Measurements from ENCODE around the gene LEKR1.
"Not testable (repeated sequence)": the region's sequence is repeated elsewhere in the genome, so short reads cannot be mapped to it uniquely, and the experiment has no call there.

Gene LEKR1

DNA sequence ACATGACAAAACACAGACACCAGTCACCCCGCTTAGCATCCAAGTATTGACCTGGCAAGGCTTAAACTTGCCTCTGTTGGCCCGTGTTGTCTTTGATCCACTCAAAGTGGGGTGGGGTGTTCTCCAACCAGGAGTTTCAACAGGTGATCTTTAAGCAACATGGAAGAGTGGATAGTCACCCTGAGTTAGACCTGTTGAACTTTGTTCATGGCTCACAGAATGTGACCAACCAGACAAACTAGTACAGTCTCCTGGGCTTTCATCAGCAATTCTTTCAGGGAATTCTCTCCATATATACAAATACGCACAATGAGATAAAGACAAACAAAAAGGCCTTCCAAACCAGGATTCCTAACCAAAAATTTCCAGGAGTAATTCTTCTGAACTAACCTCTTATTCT is 11.9 kb downstream of the LEKR1 start:
- ATAC-seq, result no peak

DNA sequence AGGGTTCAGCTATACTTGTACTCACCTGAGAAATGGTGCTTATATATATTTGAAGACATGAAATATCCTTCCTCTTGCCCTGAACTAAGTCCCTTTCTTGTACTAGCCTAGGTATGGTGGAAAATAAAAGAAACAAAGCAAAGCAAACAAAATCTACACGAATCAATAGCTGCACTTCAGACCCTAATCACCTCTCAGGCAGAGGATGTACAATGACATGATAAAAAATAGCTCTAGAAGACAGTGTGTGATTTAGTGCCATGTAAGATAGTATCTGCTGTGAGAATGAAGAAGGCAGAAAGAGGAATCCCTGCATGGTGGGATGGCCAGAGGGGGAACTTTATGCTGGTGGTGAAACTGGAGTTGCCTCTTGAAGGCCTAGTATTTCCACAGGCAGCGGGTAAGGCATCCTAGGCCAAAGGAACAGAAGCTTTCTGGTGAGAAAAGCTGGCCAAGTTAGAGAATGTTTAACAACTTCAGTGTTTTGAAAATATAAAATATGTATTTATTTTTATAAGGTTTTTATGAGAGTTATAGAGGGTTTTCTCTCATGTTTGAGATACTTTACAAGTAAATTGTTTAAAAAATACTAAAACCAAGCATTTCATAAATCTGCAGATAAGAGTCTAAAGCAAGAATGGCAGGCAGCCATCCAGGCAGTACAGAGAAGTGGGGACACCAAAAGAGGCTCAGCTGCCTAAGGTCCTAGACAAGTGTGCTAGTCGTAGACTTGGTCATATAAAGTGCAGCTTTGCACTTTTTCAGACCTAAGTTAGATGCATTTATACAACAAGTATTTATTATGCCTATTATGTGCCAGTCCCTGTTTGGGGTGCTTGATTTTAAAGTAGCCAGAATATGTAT is 14.9 kb downstream of the LEKR1 start:
- ATAC-seq, result no peak

DNA sequence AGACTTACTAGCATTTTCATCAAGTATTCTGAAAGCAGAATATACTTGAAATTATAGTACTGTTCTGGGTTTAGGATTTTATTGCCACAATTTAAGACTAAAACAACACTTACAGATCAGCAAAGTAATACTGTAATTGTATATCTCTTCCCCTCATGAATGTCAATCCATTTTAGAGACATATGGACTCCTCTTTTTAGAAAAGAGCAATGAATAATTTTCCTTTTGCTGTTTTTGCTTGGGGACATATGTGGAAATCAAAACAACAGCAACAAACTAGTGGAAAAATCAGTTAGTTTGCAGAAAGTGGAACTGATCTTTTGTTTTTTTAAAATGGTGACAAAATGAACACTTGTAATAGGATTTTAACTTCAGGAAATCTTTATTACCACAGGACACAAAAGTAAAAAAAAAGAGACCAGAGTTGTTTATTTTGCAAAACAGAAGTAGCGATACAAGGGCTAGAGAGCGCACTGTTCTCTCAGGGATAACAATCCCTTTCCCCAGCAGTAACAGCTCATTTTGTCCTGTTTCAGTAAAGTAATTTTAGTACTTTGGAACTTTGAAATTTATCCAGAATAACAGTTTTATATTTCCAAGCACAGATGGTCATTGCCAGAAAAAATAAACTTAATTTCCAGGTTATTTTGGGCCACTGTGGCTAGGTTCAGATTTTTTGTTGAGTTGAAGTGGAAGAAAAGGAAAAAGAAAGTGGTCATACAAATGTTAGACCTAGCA is 17.1 kb downstream of the LEKR1 start:
- no peak for ATAC-seq

DNA sequence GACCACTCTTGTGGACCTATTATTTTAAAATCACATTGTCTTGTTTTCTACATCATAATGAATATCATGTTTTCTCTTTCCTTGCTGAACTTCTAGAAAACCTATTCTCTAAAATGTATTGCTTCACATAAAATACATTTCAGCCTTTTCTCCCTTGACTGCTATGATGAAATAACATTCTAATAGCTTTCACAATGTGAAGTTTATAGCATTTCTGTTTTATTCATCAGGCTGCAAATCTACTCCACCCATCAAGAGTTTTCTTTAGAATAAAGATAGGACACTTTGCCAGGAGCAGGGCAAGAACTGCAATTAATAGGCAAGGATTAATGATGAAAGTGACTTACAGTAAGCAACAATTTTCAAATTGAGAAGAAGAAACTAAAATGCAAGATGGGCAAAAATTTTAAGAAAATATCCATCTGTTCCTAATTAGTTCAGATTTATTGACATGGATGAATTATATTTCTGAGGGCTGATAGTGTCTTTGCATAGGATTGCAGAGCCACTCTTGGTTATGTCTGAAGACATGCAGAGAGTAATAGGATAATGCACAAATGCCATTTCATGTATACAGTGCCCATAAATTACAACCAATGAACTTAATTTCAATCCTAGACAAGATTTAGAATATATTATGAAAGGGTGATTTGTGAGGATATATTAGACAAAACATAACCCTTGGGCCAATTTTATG is 21.7 kb downstream of the LEKR1 start:
- no peak for ATAC-seq

DNA sequence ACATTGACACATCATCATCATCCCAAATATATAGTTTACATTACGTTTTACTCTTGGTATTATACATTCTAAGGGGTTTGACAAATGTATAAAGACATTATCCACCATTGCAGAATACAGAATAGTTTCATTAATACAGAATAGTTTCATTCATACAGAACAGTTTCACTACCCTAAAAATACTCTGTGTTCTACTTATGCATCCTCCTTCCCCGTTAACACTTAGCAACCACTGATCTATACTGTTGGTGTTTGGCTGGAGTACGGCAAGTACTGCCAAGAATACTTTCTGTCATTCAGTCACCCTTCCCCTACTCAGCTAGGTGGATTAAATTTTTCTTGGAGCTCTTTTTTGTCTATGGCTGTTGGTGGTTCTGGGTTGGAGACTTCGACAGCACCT is 33.4 kb downstream of the LEKR1 start:
- no peak for ATAC-seq

DNA sequence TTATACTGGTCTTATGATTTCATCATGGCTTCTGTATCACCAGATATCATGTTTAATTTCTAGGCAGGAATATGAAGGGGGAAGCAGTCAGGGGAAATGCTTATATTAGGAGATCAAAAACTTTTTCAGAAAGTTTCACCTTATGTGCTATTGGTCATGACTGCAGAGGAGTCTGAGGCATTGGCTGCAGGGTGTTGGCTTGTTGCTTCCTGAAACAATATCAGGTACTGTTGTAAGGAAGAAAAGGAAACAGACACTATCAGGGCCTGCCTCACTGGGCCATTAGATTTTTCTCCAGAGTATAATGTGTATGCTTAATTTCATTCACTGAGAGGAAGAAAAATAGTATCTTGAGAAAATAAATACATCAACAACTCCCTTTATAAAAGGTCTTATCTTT is 34.7 kb downstream of the LEKR1 start:
- ATAC-seq, result no peak

DNA sequence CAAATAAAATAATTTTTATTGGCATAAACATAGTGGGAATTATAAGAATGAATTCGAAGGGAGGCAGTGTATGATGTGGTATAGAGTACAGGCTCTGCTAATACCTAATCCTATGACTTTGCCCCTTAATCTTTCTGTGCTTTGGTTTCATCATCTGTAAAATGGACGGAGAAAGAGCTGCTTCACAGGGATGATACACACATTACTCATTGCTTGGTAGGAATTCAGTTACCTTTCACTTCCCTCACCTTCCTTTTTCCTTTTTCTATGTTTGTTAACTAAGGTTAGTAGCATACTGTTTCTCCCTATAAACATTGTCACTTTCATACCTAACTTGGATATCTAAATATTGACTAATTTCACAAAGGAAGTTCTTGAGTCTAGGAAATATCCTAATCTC is 36.2 kb downstream of the LEKR1 start:
- ATAC-seq, result no peak

DNA sequence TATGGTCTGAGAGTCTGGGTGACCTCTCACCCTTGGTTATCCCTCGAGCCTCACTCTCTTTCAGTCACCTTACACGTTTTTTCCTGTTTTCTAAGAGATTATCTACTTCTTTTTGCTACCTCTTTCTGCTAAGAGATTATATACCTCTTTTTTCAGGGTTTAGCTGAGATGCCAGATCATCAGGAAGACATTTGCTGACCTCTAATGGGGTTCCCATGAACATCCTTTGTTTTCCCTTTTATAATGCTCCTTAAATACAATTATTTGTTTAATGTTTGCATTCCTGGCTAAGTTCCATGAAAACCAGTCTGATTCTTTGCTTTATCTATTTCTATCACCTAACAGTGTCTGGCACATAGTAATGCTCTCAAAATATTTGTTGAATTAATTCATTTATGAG is 39.6 kb downstream of the LEKR1 start:
- ATAC-seq, result no peak

DNA sequence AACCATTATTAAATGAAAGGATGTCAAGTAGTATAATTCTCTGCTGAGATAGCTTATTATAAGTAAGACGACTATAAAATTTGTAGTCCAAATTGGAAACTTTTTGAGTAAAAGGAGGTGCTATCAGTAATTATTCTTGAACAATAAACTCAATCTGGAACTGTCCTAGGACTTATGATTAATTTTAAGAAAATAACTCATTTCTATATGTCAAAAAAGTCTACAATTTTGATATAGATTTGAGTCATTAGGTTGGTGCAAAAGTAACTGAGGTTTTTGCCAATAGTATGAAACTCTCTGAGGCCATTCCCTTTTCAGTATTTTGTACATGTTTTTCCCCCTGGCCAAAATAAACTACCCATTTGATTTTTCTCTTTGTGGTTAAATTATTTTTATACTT is 41.0 kb downstream of the LEKR1 start:
- peak in 1 of 2 donors; percentile 27 for ATAC-seq

DNA sequence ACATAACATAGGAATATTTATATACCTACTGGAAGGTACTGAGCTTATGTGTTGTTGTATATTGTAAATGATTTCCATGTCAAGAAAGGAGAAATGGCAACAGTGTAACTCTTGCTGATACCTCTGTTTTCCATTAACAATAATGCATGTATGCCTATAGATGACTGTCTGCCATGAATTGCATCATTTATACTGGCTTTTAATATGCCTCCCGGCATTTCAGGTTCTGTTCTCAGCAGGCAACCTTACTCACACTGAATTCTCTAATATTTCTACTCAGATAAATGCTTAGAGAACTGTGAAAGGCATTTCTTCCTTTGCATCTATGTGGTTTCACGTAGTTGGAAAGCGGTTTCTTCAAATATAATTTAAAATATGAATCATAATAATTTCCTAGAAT is 41.8 kb downstream of the LEKR1 start:
- ATAC-seq, result no peak

DNA sequence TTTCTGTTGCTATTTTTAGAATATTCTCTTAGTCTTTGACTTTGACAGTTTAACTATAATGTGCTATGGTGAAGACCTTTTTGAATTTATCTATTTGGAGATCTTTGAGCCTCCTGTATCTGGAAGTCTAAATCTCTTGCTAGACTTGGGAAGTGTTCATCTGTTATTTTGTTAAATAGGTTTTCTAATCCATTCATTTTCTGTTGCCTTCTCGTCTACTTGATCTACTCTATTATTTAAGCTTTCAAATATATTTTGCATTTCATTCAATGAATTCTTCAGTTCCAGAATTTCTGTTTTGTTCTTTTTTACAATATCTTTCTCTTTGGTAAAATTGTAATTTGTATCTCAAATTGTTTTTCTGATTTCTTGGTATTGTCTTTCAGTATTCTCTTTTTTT is 47.8 kb downstream of the LEKR1 start:
- ATAC-seq, result no peak

DNA sequence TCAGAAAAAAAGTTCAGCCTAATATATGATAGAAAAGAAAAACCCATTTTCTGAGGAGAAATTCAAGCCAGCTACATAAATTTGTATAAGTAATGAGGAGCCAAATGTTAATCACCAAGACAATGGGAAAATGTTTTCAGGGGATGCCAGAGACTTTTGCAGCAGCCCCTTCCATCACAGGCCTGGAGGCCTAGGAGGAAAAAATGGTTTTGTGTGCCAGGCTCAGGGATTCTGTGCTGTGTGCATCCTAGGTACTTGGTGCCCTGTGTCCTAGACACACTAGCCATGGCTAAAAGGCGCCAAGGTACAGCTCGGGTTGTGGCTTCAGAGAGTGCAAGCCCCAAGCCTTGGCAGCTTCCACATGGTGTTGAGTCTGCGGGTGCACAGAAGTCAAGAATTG is 53.3 kb downstream of the LEKR1 start:
- not testable (repeated sequence) for ATAC-seq

DNA sequence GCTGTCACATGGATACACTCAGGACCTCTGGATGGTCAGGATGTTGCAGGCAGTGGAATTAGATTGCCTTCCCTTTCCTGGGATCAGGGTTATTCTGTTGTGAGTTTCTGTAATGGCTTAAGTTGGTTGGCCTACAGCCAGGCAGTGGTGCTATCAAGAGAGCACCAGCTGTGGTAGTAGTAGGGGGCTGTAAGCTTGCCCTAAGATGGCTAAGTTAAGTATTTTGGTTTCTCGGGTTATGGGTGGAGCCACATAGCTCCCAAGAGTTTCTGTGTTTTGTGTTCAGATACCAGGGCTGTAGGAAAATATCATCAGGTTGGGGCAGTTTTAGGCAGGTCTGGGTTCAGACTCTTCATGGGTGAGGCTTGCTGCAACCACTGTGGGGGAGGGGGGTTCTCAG is 59.6 kb downstream of the LEKR1 start:
- no peak for ATAC-seq

DNA sequence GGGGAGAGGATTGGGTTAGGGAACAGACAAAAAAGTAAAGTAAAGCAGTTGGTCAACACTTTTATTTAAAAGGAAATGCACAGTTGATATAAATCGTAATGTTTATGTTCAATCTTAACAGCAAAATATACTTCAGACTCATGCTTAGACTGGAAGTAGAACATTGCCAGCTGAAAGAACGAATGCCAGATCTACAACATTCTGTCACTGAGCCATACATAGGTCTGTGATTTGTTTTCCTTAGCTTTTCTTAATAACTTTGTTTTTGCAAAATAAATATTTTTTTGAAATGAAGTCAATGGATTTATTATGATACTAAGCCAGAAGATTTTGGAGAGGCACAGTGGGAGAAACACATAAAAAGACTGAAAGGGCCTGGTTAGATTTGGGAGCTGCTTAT is 62.0 kb downstream of the LEKR1 start:
- no peak for ATAC-seq

DNA sequence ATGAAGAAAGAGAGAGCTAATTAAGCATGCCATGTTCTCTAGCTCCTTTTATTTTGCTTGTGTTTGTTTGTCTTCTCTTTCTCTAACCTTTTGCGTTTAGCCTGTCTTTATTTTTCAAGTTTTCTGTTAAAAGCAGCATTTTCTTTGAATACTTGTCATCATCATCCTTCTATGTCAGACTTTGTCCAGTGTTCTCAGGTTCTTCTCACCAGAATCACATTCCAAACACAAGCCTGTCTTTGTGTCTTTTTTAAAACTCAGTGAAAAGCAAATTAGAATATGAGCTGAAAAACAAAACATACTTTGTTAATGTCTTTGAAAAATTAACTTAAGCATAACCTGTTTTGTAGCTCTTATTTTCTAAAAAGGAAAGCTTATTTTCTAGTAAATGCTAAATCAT is 62.4 kb downstream of the LEKR1 start:
- ATAC-seq, result no peak

DNA sequence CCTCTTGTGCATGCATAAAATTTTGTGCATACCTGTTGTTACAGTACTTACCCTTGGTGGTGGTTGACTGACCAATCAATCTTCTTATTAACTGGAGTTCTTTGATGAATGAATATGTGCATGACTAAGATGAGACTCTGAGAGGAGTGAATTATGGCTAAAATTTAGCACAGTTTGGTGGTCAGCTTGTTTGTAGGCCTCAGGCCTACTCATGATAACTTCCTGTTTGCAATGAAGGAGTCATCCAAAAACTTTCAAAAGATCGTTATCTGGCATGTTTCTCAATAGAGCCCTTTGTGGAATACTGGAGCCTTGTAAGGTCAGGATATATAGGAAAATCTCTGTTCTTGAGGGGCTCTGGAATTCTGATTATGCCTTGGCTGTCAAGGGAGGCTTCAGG is 66.5 kb downstream of the LEKR1 start:
- ATAC-seq, result no peak

DNA sequence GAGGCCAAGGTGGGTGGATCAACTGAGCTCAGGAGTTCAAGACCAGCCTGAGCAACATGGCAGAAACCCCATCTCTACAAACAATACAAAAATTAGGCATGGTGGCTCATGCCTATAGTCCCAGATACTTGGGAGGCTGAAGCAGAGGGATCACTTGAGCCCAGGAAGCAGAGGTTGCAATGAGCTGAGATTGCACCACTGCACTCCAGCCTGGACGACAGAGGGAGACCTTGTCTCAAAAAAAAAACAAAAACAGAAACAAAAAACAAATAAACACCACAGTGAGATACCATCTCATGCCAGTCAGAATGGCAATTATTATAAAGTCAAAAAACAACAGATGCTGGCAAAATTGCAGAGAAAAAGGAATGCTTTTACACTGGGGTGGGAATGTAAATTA is 69.2 kb downstream of the LEKR1 start:
- not testable (repeated sequence) for ATAC-seq

DNA sequence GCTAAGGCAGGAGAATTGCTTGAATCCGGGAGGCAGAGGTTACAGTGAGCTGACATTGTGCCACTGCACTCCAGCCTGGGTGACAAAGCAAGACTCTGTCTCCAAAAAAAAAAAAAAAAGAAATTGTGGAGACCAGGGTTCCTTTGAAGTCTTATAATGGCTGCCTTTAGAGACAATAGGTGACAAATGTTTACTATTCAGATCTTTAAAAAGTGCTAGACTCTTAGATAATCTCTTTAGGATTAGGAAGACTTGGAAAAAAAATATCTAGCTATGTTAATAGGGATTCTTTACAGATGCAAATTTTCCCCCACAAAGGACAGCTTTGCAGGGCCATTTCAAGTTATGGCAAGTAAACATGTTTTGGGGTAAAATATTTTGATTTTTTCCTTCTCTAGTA is 71.7 kb downstream of the LEKR1 start:
- not testable (repeated sequence) for ATAC-seq

DNA sequence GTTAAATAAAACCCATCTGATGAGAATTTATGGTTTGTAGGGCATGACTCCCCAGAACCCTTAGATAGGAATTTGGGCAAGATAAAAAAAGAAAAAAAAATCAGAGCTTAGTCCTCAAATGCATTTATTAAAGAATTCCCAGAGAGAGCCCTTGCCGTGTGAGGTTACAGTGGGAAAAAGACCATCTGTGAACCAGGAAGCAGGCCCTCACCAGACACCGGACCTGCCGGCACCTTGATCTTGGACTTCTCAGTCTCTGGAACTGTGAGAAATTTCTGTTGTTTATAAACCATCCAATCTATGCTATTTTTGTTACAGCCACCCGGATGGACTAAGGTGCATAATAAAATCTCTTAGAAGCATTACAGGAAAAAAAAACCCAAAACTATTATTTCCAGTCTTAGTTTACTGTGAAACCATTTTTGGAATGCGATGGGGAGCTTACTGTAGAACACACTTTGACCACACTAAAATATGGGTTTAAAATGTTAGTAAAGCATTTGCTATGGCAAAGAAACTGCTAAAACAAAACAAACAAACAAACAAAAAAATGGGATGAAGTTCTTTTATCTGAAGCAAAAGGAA is 72.2 kb downstream of the LEKR1 start:
- ATAC-seq, result no peak

DNA sequence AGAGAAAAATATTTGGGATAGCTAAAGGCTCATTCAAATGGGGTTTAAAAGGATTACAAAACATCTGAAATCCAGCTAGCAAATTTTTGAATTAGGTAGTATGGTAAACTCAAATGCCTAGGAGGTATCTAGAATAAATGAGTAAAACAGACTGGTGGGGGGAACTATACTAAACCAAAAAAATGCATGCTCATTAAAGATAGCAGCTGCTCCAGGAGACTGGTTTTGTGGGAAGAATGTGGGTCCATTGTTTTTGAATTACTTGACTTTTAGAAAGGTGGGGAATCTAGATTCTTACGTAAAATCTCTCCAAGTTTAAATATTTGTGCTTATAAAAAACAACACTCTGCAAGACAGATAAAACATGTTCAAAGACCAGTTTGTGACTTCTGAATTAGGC is 73.8 kb downstream of the LEKR1 start:
- ATAC-seq, result no peak

DNA sequence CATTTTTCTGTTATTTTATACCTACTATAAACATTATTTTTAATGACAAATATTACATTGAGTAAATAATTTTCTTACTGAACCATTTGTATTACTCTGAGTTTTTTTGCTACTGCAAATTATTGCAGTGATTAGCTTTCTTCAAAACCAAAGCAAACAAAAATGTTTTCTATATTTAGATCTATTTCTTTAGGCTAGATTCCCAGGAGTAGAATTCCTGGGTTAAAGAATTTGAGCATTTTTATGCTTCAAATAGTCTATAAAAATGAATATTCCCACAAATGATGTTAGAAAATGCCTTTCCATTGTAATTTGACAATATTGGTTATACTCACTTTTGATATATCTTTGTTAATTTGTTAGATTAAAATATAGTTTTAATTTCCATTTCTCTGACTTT is 76.8 kb downstream of the LEKR1 start:
- ATAC-seq, result no peak

DNA sequence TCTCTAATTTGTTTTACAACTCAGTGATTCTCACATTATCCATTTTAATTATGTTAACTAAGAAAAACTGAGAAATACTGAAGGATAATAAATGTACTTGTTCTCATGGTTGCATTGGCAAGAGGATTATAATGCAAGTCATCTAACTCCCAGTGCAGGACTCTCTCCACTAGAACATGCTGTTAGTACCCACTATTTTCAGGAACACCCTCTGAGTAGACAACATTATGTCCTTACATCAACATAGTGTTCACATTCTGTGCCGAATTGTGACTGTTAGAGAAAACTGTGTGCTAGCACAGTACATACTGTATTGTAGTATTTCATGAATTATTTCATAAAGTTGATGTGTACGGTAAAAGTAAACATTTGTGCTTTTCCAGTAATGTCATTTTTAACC is 80.1 kb downstream of the LEKR1 start:
- ATAC-seq, result no peak

DNA sequence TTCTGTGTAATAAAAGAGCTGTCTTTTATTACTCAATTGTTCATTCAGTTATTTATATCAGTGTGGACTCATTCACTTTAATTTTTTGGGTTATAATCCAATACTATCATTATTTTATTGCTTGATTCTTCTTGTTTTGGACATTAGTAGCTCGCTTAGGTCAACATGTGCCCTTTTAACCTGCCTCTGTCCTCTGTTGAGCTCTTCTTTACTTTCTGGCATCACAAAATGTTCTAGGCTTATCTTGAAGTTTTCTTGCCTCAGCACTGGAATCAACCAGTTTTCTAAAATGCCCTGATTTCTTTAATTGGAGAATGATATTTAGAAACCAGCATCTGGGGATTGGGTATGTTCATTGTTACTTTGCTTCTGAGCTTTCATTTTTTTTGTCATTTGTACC is 82.2 kb downstream of the LEKR1 start:
- no peak for ATAC-seq

All from activated CD4-positive, CD25-positive, alpha-beta regulatory T cell treated with anti-CD3 and anti-CD28 coated beads, Interleukin-2, amount 50 U/mL, for 24 hours (primary cell).